Stimulated activated CD4-positive, alpha-beta T cell treated with anti-CD3 and anti-CD28 coated beads, Interleukin-2, amount 100 ng/mL, for 4 hours (primary cell): ENCODE results near the gene CHCHD3.
"Not testable (repeated sequence)": the region's sequence is repeated elsewhere in the genome, so short reads cannot be mapped to it uniquely, and the experiment has no call there.

ENCODE experiments used
- DNase-seq: peaks from one replicate; pipeline ENCODE4 v3.0.0-alpha.2; 2020; ENCODE audit warnings: low read depth

CHCHD3 gene

GRCh38 chr7:133040674-133041073 lies 41.2 kb downstream of the CHCHD3 start:
- DNase-seq: no peak

DNA sequence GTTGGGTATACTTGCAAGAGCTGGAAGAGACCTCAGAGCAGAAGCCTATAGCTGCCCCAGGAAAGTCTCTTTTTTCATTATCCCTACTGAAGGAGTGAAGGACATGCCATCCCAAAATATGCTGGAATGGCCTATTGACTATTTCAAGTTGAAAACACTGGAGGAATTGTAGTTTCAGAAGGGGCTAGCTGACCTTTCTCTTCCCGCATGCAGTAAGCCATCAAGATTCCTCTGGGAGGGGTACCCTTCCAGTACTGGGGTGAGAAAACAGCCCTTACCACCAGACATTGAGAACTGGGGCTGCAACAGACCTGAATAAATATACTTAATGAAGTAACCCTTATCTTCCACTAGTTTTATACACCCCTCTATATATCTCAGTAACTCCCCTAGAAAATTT lies 41.7 kb downstream of the CHCHD3 start:
- DNase-seq: no peak

DNA sequence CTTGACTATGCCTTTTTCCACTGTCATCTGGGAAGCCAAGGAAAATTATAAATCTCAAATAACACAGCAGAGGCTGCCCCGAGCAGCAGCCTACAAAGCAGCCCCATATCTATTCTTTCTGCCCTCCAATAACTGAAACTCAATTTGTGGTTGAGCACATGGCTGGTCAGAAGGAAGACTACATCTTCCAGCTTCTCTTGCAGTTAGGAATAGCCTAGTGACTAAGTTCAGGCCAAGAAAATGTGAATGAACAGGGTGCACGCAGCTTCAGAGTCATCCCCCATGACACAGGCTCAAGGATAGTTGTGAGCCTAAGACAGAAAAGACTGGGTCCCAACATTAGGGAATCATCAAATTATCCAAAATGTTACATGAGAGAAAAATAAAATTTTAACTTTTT lies 42.3 kb downstream of the CHCHD3 start:
- no peak for DNase-seq

GRCh38 chr7:133036289-133036688 lies 45.6 kb downstream of the CHCHD3 start:
- no peak for DNase-seq

DNA sequence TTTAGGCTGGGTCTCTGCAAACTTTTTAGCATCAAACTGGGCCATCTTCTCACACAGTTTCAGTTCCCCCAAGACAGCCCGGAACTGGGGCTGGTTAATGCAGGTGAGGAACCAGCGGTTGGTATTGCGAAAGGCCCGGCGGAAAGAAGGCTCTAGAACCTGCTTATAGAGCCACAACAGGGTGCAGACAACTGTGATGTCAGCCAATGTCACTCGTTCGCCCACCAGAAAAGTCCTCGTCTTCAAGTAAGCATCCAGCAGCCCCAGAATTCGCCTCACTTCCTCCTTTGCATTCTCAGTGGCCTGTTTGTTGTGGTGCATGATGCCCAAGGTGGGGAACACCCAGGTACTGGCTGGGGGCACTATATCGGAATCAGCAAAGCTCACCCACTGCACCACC lies 46.6 kb downstream of the CHCHD3 start:
- DNase-seq: not testable (repeated sequence)

DNA sequence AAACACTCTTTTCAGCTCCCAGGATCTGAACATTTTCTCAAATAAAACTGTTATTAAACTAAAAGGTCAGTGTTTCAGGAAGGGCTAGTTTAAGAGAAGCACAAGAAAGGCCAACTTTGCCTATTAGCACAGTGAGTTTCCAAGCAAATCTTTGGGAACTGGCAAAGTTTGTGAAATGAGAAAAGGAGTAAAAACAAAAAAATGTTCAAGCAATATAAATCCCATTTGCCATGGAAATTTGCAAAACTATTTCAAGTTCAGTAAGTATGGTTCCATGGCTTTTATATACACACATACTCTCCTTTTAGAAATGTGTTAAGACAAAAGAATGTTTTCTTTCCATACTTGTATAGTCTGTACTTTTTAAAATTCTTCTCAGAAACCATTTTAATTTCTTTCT lies 51.5 kb downstream of the CHCHD3 start:
- no peak for DNase-seq

DNA sequence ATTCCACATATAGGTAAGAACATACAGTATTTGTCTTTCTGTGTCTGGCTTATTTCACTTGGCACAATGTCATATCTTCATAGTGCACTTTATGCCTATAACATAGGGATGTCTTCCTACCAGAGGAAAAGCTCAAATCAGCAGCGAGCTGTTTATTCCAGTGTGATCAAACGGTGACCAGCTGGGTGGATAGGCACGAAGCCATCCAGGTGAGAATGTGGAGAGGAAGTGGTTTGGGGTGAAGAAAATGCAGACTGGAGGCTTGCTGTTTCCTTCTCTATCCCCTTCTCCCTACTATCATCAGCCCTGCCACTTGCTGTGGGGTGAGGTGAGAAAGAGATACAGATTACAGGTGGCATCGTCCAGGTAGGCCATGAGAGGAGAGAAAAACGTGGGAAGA lies 52.4 kb downstream of the CHCHD3 start:
- DNase-seq: no peak

GRCh38 chr7:133027397-133027796 lies 54.5 kb downstream of the CHCHD3 start:
- DNase-seq: no peak

DNA sequence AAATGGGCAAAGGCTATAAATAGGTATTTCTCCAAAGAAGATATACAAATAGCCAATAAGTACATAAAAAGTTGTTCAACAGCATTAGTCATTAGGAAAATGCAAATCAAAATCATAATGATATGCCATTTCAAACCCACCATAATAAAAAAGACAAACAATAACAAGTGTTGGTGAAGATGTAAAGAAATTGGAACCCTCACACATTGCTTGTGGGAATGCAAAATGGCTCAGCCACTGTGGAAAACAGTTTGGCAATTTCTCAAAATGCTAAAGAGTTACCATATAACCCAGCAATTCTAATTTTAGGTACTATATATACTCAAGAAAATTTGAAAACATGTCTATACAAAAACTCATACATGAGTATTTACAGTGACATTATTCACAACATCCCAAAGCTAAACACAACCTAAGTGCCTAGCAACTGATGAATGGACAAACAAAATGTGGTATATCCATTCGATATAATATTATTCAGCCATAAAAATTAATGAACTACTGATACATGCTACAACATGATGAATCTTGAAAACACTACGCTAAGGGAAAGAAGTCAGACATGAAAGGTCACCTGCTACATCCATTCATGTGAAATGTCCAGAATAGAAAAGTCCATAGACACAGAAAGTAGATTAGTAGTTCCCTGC lies 55.6 kb downstream of the CHCHD3 start:
- no peak for DNase-seq

GRCh38 chr7:133025056-133025455 lies 56.8 kb downstream of the CHCHD3 start:
- DNase-seq: no peak

DNA sequence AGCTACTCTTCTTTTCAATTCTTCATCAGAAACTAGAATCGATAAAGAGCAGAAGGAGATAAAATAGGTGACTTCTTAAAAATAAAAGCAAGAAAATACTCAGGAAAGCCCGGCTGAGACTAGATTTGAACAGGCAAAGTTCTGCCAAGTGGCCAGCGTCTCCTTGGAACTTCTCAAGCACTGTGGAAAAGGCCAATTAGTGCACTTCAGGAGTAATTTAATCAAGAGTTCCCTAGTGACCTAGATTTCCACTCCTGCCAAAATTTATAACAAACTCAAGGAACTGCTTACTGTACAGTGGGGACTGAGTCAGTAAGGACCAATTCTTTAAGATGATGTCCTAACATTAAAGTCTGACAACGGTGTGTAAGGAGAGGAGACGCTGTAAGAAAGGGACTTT lies 57.3 kb downstream of the CHCHD3 start:
- no peak for DNase-seq

GRCh38 chr7:133023370-133024071 lies 58.4 kb downstream of the CHCHD3 start:
- no peak for DNase-seq

DNA sequence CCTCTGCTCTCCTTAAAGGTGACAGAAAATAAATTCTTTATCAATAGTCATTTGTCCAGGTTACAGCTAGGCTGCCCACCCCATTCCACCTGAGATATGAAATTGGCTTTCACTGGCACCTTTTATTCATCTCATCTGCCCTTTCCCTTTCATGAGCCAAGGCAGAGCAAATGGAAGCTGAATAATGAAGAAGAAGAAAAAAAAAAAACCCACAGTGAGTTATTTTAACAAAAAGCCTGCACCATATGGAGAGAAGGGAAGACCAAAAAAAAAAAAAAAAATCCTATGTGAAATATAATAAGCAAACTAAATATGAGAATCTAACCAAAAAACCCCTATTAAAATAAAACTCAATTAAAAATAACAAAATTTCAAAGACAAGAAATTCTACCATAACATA lies 59.2 kb downstream of the CHCHD3 start:
- DNase-seq: no peak

- DNase-seq: no peak
Observed at GRCh38 chr7:133021196-133021595, 60.7 kb downstream of the CHCHD3 start.

- DNase-seq: no peak
Observed at GRCh38 chr7:133020496-133020895, 61.4 kb downstream of the CHCHD3 start.

DNA sequence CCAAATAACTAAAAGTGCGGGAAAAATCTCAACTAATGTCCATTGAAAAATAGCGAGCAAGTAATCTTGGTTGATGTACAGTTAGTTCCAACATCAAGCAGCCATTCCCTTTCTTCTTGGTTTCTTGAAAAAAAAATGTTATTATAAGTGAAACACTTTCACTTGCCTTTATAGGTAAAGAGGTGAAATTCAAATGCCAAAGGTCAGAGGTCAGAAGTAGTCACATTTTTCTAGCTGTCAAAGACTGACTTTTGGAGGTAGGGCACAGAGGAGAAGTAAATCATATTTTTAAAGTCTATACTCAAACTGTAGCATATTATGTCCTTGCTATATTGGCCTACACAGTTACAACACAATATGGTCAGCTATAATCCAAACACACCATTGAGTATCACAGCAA lies 62.3 kb downstream of the CHCHD3 start:
- DNase-seq: no peak

- DNase-seq: no peak
Observed at GRCh38 chr7:133016604-133017003, 65.3 kb downstream of the CHCHD3 start.

- no peak for DNase-seq
Observed at GRCh38 chr7:133015888-133016287, 66.0 kb downstream of the CHCHD3 start.

DNA sequence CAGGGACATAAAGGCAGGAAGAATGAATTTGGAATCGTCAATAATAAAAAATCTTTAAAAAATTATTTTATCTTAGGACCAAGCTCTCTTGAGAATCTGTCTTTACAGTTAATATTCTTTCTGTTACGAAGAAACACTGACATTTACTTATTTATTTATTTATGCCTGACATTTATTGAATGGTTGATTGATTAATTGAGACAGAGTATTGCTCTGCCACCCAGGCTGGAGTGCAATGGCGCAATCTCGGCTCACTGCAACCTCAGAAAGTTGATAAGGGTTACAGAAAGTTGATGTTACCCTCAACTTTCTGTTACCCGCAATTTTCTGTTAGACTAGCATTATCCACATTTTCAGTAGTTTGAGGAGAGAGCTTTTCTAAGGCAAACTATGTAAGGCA lies 70.1 kb downstream of the CHCHD3 start:
- DNase-seq: no peak

DNA sequence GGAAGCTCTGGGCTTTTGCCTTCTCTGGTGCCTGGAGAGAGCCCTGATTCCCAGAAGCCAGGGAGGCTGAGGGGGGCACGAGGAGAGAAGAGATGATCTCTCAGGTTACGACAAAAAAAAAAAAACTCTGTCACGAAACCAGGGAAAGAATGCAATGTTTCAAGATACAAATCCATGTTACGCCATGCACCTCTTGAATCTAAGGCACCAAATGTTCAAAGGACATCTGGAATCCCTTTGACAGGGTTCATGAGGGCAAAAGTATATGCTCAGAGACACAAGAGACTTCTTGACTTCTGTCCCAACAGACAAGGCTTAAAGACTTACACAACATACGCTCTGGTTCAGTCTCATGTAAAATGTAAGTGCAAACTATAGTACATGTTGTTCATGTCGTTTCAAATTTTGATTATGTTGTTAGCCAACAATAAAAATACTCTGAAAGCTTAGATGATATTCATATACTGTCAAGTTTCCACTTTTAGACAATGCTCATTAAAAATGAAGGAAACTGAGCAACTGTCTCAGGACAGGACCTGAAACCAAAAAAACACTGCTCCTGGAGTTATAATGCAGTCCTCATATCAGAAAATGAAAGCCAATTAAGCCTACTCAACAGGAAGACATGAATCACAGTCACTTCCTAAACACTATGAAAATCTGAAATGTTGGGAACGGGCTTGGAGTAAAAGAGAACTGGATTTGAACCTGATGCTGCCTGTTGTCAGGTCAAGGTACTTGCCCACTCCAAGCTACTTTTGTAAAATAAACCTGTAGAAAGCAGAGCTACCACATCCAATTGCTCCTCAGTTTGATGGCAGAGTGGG lies 72.3 kb downstream of the CHCHD3 start:
- DNase-seq: no peak

DNA sequence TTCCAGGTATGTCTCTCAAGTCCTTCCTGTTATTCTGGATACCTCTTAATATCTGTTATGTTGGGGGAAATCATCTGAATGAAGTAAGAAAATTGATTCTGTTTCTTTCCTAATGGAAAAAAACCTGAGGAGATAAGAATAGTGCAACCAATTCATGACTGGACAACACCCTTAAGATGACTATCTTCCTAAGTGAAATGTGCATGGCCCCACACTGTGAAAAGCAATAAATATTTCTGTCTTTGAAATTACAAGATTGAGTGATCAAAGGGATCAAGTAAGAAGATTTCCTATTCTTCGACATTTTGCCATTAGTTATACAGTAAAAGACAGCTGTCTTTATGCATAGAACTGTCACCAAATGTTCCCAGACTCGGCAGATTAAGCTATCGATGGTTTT lies 73.9 kb downstream of the CHCHD3 start:
- DNase-seq: no peak

- DNase-seq: no peak
Observed at GRCh38 chr7:133003052-133003910, 78.6 kb downstream of the CHCHD3 start.
